Fibroblast of lung (primary cell): ENCODE measurements around the gene AKT1S1.

Experiments
- CTCF ChIP-seq, 2 donors: IDR thresholded peaks in 1 of 2; conservative IDR thresholded peaks in 1 of 2; 1 replicate in 1 of 2; 2 replicates in 1 of 2; pipeline ENCODE4 v1.5.1; 2011 to 2012; ENCODE audit warnings: low read length in 2 of 2, control low read depth in 1 of 2, inconsistent platforms in 1 of 2, low read depth in 1 of 2, mild to moderate bottlenecking in 1 of 2
- EZH2 ChIP-seq: IDR thresholded peaks from 2 replicates; pipeline ENCODE4 v1.5.1; 2012; ENCODE audit warnings: low read length, control low read depth, mild to moderate bottlenecking; ENCODE audit errors: missing control alignments

- no peak for TF ChIP-seq CTCF (conservative IDR thresholded peaks at IDR 0.05 in 1 of 2, IDR thresholded peaks at IDR 0.05 in 1 of 2; ENCODE audit: low read depth in 1 of 2, low read length in 2 of 2)
- TF ChIP-seq EZH2, result no peak
These were observed 36.6 kb upstream of the AKT1S1 start for GRCh38 chr19:49913720-49914119.
